Thyroid gland (tissue), 4 donors: ENCODE results near the gene PROM1.

Source experiments
- CTCF ChIP-seq, 6 experiments: fragments of 200-600 bp in 3 of 6; fragments of 450-650 bp in 3 of 6; sonication (generic) in 3 of 6; IDR thresholded peaks; one replicate each; pipeline ENCODE4 v1.5.1; 2016 to 2019; ENCODE audit warnings: antibody characterized with exemption in 6 of 6, mild to moderate bottlenecking in 2 of 6, inconsistent platforms in 1 of 6, moderate library complexity in 1 of 6
- POLR2A ChIP-seq, 2 donors: fragments of 450-650 bp; IDR thresholded peaks; one replicate each; pipeline ENCODE4 v1.6.1; 2017; ENCODE audit warnings: antibody characterized with exemption in 2 of 2, mild to moderate bottlenecking in 2 of 2, moderate library complexity in 1 of 2

GRCh38 chr4:15942283-15942682 lies 141.5 kb downstream of the PROM1 start:
- TF ChIP-seq CTCF (IDR thresholded peaks at IDR 0.05) = no peak
- TF ChIP-seq POLR2A (IDR thresholded peaks at IDR 0.05) = no peak
